Stimulated activated CD8-positive, alpha-beta memory T cell treated with anti-CD3 and anti-CD28 coated beads, Interleukin-7, amount 100 ng/mL, for 48 hours (primary cell): Measurements from ENCODE around the gene FRS3.

Source experiments
- DNase-seq, 2 donors: peaks; one replicate each; pipeline ENCODE4 v3.0.0-alpha.2; 2020; ENCODE audit warnings: low read depth in 1 of 2; ENCODE audit errors: extremely low read depth in 1 of 2

The FRS3 gene

DNA sequence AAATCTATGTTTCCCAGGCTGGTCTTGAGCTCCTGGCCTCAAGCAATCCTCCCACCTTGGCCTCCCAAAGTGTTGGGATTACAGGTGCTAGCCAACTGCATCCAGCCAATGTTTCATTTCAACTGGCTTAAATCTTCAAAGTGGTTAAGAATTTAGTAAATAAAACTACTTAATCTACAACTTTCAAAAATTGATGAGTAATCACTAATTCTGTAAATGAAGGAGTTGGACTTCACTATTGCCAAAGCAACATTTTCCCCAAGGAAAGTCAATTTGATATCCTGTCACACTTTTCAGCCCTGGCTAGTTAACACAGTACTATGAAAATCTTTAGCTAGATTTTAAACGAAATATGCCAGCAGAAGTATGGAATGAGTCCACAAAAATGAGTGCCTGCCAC lies 11.6 kb upstream of the FRS3 start:
- DNase-seq, result no peak

GRCh38 chr6:41790045-41790444 lies 10.3 kb upstream of the FRS3 start:
- no peak for DNase-seq

DNA sequence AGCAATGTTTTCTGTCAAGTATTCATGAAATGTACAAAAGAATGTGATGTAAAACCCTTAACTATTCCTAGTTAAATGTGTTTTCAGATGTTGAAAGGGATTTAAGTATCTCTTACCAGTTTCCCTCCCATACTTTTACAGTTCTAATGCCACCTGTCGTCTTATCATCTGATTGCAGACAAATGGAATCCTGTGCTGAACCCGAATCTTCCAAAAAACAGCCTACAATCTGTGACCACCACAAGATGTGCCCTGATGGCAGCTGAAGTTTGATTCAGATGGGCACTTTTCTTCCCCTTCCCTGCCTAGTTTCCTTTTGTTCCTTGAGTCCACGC lies 9.7 kb upstream of the FRS3 start:
- DNase-seq, result no peak

DNA sequence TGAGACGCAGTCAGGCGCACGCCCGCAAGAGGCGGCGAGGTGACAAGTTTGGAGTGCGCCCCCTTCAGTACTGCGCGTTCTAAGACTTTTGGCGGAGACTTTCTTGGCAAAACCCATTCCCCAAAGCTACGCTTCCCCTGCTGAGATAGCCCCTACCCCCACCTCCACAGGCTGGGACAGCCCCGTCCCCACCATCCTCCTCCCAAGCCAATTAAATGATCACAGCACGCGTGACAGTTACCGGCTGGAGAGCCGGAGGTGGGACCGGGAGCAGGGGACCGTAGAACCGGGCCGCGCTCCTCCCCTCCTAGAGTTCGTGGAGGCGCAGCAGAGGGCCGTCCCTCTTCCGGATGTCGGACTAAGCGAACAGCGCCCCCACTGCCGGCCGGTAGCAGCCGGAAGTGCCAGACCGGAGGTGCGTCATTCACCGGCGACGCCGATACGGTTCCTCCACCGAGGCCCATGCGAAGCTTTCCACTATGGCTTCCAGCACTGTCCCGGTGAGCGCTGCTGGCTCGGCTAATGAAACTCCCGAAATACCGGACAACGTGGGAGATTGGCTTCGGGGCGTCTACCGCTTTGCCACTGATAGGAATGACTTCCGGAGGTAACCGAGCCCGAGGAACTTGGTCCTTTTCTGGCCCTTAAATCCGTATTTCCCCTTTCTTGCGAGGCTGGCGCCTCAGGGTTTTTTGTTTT lies 7.7 kb upstream of the FRS3 start, which contains the start of gene TOMM6:
Gene TOMM6 (plus strand): TSS at position 476 of the 699 bp plus-strand sequence. CDS start 4 bp downstream, at position 480.
- peak; percentile 90 to 93 for DNase-seq

GRCh38 chr6:41786451-41787218 lies 6.9 kb upstream of the FRS3 start:
- peak; percentile 75 for DNase-seq

DNA sequence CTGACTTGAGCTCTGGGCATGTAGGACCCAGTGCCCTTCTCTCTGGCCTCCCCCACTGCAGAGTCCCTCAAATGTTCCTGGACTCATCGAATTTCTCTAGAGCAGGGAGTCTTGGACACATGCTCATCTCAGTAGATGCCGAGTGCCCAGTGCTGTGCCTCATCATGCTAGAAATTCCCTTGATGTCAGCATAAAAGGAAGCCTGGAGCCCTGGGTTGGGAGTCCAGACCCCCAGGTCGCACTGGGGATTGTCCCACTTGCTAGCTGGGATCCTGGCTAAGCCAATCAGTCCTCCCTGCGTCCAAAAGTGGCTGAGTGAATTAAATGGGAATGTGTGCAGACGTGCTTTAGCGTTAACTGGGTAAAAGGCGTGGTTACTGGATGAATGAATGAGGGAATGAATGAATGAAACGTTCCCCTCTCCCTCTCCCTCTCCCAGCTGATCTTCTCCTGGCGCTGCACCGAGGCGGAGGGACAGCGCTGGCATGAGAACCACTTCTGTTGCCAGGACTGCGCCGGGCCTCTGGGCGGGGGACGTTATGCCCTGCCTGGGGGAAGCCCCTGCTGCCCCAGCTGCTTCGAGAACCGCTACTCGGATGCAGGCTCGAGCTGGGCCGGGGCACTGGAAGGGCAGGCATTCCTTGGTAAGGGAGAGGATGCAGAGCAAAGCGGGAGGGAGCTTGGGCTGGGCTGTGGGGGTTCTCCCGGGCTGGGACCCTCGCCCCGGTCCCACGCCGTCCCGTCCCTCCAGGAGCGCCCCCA lies 6.2 kb upstream of the FRS3 start:
- DNase-seq, result no peak

DNA sequence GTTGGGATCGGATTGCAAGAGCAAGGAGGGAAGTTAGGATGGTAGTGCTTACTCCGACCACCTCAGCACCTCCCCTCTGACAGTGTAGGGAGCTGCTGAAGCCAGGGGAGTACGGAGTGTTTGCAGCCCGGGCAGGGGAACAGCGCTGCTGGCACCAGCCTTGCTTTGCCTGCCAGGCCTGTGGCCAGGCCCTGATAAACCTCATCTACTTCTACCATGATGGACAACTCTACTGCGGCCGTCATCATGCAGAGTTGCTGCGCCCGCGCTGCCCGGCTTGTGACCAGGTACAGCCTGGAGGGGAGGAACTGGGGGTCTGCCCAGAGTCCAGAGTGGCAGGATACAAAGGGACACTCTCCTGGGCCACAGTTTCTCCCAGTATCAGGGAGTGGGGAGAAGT lies 5.6 kb upstream of the FRS3 start:
- DNase-seq, result no peak

DNA sequence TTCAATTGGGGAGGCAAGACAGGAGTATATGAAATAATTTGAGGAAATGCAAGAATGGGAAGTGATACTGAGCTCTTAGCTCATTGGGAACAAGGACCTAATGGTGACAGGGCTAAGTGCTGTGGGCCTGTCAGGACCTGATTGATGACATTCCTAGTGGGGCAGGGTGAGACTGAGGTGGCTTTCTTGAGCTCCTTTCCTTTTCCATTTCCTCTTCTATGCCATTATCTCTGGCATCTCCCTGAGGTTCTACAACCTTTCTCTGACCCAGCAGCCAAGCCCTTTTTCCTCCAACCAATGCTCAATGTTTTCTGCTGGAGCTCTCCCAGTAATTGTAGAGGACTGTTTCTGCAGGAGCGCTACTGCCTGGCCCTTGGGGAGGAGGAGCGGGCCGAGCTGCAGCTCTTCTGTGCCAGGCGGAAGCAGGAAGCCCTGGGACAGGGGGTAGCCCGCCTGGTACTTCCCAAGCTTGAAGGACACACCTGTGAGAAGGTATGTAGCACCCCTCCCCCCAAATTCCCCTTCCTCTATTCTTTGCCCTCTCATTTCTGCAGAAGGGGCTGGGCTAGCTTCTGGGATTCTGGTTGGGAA lies 5.0 kb upstream of the FRS3 start:
- DNase-seq, result no peak

DNA sequence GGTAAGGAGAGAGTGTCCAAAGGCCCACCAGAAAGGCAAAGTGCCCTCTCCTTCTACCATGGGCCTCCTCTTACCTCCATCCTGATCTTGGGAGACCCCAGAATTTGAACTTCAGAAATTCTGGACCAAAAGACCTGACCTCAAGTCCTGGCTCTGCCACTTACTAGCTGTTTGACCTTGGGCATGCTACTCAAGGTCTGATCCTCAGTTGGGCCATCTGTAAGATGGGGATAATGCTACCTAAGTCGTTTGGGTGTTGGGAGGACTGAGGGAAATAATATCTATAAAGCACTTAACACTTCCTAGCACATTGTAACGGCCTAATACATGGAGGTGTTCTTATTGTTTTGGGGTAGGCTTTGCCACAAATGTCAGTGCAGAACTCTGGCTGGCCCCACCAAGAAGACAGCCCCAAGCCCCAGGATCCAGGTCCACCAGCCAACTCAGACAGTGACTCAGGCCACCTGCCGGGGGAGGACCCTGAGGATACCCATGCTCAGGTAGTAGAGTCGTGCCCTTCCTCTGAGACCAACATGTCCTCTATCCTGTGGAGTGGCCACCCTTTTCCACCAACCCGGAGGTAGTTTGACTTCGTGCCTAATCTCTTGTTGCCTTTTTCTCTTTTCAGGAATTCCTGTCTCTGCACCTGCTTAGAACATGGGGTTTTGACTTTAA lies 3.5 kb upstream of the FRS3 start:
- DNase-seq, result no peak

DNA sequence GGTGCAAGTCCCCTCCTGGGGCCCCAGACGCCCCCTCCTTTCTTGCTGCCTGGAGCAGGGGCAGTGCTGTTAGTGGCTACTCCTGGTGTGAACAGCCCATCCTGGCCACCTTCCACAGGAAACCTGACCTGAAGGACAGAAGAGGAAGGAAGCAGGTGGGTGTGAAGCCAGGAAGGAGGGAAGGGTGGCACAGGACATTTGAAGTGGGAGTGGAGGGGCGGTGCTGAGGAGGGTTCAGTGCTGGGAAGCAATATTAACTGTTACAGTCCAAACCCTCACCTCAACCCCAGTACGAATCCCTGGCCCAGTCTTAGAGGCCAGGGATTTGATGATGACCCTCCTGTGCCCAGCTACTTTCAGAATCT lies 1.6 kb upstream of the FRS3 start:
- no peak for DNase-seq

DNA sequence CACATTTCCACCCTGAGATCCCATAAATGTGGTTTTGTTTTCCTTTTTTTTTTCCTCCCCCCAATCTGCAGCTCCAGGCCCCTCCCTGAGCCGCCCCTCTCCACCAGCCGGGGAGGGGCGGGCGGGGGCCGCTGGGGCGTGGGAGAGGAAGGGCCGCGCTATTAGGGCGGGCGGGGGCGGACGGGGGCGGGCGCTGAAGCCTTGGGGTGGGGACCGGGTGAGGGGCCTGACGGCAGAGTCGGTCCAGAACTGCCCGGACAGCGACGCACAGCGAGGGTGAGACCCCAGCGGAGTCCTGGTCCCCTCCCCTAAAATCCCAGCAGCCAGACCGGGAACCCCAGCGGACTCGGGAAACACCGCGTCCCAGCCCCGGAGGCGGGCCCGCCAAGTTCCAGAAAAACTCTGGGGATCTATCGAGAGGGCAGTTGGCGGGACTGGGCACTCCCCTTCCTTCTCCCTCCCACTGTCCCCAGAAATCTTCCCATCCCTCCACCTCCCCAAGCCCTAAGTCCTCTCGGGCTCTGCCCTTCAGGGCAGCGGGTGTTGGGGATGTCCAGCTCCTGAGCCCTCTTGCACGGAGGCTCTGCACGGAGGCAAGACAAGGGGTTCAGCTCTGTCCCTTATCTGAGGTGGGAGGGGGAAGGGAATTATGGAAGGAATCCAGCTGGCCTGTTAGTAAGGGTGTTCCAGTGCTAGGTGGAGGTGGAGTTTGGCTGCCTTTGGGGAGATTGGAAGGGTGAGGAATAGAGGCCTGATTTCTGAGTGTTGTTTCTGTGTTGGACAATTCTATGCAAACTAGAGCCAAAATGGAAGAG lies 1.1 kb upstream of the FRS3 start, which contains the start of gene PRICKLE4:
Gene PRICKLE4 (plus strand): TSS at position 232 of the 815 bp plus-strand sequence. CDS start 2,692 bp downstream, outside the sequence.
- no peak for DNase-seq

GRCh38 chr6:41779336-41779735 lies 364 bp downstream of the FRS3 start:
- DNase-seq, result no peak

GRCh38 chr6:41778895-41779294 lies 805 bp downstream of the FRS3 start:
- no peak for DNase-seq

- no peak for DNase-seq
Measured at GRCh38 chr6:41777551-41778285, 2.0 kb downstream of the FRS3 start.

DNA sequence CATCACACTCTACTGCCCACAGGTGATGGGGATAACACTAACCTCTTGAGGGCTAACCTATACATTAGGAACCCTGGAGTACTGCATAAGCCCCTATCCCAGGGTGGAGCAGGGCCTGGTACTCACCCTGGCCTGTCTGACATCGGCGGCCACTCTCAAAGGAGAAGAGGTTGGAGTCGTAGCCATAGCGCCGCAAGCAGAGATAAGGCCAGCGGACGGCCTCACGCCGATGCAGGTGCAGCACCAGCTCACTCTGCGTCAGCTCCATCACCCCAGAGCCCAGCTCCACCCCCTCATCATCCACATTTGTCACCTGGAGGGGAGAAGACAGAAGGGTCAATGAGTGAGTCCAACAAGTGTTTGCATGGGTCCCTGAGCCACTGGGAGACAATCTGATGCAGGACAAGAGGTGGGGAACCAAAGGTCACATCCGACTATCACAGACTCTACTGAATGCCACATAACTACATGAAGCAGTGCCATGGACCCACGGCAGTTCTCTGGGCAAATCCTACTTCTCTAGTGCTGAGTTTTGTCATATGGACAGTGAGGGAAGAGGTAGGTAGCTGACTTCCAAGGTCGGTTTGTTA lies 4.3 kb downstream of the FRS3 start:
- no peak for DNase-seq

- DNase-seq, result no peak
Measured at GRCh38 chr6:41774841-41775240, 4.9 kb downstream of the FRS3 start.

- DNase-seq, result no peak
Measured at GRCh38 chr6:41771058-41771983, 8.4 kb downstream of the FRS3 start.
